Testis (tissue), 3 donors: Measurements from ENCODE around the gene ZDHHC19. TPM values are rescaled to one million over a fixed set of nuclear protein-coding genes. Genes with fewer than 3 reads are reported as not detected.

ENCODE experiments used
- DNase-seq: peaks from one replicate; pipeline ENCODE4 v3.0.0-alpha.2; 2019
- H3K27ac ChIP-seq, 2 donors: fragments of 200-600 bp; sonication (generic); one replicate each; pipeline ENCODE4 v1.5.1; 2019
- H3K27me3 ChIP-seq: fragments of 200-600 bp; sonication (generic); one replicate; pipeline ENCODE4 v1.5.1; 2019
- H3K36me3 ChIP-seq: fragments of 200-600 bp; sonication (generic); one replicate; pipeline ENCODE4 v1.5.1; 2017; ENCODE audit warnings: low read depth; ENCODE audit errors: missing control alignments
- H3K4me1 ChIP-seq: fragments of 200-600 bp; sonication (generic); one replicate; pipeline ENCODE4 v1.5.1; 2019
- H3K4me3 ChIP-seq, 2 donors: fragments of 200-600 bp; sonication (generic); one replicate each; pipeline ENCODE4 v1.5.1; 2017 to 2019
- H3K9me3 ChIP-seq: fragments of 200-600 bp; sonication (generic); one replicate; pipeline ENCODE4 v1.5.1; 2017
- CTCF ChIP-seq, 3 experiments: fragments of 450-650 bp in 2 of 3; fragments of 200-600 bp in 1 of 3; sonication (generic) in 1 of 3; IDR thresholded peaks; one replicate each; pipeline ENCODE4 v1.5.1; 2016 to 2019; ENCODE audit warnings: antibody characterized with exemption in 3 of 3, mild to moderate bottlenecking in 2 of 3, moderate library complexity in 1 of 3
- POLR2A ChIP-seq: fragments of 450-650 bp; IDR thresholded peaks from one replicate; pipeline ENCODE4 v1.6.1; 2017; ENCODE audit warnings: antibody characterized with exemption, mild to moderate bottlenecking, moderate library complexity
- WGBS, 2 donors: methylation state at CpG; one replicate each; pipeline ENCODE4 v1.1.5; 2018; 5-methylcytosine and 5-hydroxymethylcytosine counted together
- intact Hi-C: fragments of 100-400 bp; cut with DNase I; formaldehyde crosslinking; loops from one replicate; pipeline ENCODE4 v1.15.1; 2023; ENCODE audit warnings: low total_unique reads
- polyA plus RNA-seq: library from polyadenylated mRNA; stranded (reverse); fragments of 350-450 nt; fragmentation: Illumina TruSeq; extraction: RNeasy Lipid Tissue Mini Kit (QIAGEN cat#74804); gene quantifications from one replicate; pipeline ENCODE4 v1.2.3, GENCODE V29; 2014; ENCODE audit warnings: low read depth, low replicate concordance; ENCODE audit not compliant: insufficient read depth
- total RNA-seq, 2 donors: library from RNA; depleted of rRNA; stranded (reverse); fragments of >200 nt; gene quantifications; one replicate each; pipeline ENCODE4 v1.2.3, GENCODE V29; 2016

ZDHHC19 gene
- total and polyA plus RNA-seq, 3 donors from 2014 or later: 12.7 to 112 (median 55.0) TPM

DNA sequence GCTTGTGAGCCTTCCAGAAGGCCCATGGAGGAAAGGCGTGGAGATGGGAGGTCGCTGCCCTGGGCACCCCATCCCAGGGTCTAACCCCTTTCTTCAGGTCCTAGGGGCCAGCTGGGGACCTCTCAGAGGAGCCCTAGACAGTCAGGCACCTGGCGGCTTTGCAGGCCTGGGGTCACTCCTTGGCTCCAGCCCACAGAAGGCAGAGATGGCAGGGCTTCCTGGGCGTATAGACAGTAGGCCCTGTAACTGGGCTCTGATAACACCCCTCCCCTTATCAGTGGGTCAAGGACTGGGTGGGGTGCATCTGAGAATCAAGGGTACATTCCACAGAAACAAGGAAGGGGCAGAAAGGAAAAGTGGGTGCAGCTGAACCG is 16.7 kb downstream of the ZDHHC19 start:
- WGBS, 2 donors: 62 to 67% methylated on average over 2 to 5 of the region's 5 CpGs
- Histone ChIP-seq H3K27ac (peak overlapping the region in 1 of 2 donors; percentile 30), H3K4me1 (peaks cover 44% of the 10 kb centered on the region), H3K9me3 (no peaks in the 10 kb centered on the region), H3K36me3 (no peaks in the 10 kb centered on the region), H3K4me3 (no peak overlapping the region), H3K27me3 (no peaks in the 10 kb centered on the region)
- intact Hi-C loops: no loop called here
- TF ChIP-seq CTCF (IDR thresholded peaks at IDR 0.05) (no peak), POLR2A (no peak)
- no peak for DNase-seq

DNA sequence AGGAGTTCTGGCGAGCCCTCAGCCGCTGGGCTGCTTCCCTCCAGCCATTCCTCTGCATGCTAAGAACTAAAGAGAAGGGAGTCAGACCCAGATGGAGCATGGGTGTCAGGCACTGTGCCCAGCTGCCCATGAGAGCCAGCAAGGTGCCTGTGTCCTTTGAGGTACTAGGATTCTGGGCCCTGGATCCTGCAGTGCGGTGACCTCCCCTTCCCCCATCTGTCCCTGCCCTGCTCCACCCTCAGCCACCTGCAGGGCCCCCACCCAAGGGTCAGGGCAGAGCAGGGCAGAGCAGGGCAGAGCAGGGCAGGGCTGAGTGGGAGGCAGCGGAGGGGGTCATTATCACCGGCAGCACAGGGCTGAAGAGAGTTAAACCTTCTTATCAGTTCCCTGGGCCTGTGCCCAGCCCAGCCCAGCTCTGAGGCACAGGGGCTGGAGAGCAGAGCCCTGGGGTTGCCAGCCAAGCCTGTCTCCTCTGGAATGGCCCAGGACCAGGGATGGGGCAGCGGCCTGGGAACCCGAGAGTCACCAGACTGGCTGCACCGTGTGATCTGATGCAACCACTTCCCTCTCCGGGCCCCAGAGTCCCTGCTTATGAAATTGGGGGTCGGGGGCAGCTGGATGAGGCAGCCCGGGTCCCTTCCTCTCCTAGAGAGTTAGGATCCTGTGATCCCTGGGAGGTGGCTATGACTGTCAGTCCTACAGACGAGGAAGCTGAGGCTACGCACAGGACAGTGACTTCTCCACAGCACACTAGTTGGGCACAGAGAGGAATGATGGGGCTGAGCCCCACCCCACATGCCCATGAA is 17.3 kb downstream of the ZDHHC19 start:
- H3K27ac ChIP-seq: peak overlapping the region; percentile 30 to 39
- intact Hi-C loops: no loop called here
- peaks cover 41% of the 10 kb centered on the region for H3K4me1 ChIP-seq
- TF ChIP-seq CTCF (IDR thresholded peaks at IDR 0.05) (no peak), POLR2A (no peak)
- H3K4me3 ChIP-seq: no peak overlapping the region
- no peaks in the 10 kb centered on the region for H3K27me3 ChIP-seq
- peak; percentile 73 for DNase-seq
- 46 to 63% methylated on average over 10 to 13 of the region's 13 CpGs for WGBS, 2 donors
- H3K9me3 ChIP-seq: no peaks in the 10 kb centered on the region
- H3K36me3 ChIP-seq: no peaks in the 10 kb centered on the region

- no peak for TF ChIP-seq POLR2A
- TF ChIP-seq CTCF (IDR thresholded peaks at IDR 0.05): no peak
- no peaks in the 10 kb centered on the region for H3K27me3 ChIP-seq
- intact Hi-C loops: no loop called here
These were observed 18.0 kb downstream of the ZDHHC19 start for GRCh38 chr3:196193133-196193735.

DNA sequence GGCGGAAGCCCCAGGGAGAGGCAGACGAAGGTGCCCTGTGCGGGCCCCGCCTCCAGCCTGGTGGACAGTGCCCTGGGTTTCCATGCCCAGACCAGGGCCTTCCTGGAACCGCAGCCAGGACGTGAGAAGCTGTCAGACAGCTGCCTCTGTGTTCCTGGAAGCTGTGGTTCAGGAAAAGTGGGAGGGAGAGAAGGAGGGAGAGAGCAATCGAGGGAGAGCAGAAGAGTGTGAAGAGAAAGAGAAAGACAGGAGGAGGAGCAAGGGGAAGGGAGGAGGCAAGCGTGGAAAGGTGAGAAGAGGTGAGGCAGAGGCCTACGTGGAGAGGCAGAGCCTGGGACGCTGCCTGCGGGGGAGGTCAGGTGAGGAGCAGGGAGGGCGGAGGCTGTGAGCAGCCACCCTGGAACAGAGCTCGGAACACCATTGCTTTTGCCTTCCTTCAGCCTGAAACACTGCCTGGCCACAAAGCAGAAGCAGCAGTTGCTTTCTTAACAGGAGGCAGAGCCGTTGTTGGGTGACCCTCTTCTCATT is 18.6 kb downstream of the ZDHHC19 start:
- no peak for DNase-seq
- no peaks in the 10 kb centered on the region for H3K36me3 ChIP-seq
- no peaks in the 10 kb centered on the region for H3K27me3 ChIP-seq
- no peaks in the 10 kb centered on the region for H3K9me3 ChIP-seq
- intact Hi-C loops: no loop called here
- WGBS, 2 donors: 56 to 58% methylated on average over 10 to 14 of the region's 14 CpGs
- no peak for TF ChIP-seq CTCF (IDR thresholded peaks at IDR 0.05)
- no peak for TF ChIP-seq POLR2A
- H3K27ac ChIP-seq: peak overlapping the region; percentile 19 to 26
- no peak overlapping the region for H3K4me3 ChIP-seq
- peaks cover 28% of the 10 kb centered on the region for H3K4me1 ChIP-seq

More at GRCh38 chr3:196193133-196193735, 18.0 kb downstream of the ZDHHC19 start:
- peaks cover 34% of the 10 kb centered on the region for H3K4me1 ChIP-seq
- no peaks in the 10 kb centered on the region for H3K36me3 ChIP-seq
- H3K9me3 ChIP-seq: no peaks in the 10 kb centered on the region
- 62 to 64% methylated on average over 15 of the region's 15 CpGs for WGBS, 2 donors
- peak overlapping the region in 1 of 2 donors; percentile 39 for H3K27ac ChIP-seq
- H3K4me3 ChIP-seq: no peak overlapping the region
- no peak for DNase-seq
